Natural killer cell (primary cell): ENCODE results near the gene ADRA1B. TPM values are rescaled to one million over a fixed set of nuclear protein-coding genes. Genes with fewer than 3 reads are reported as not detected.
A peak's percentile ranks its signal among the peaks of the same experiment; 100 is the strongest.

Source experiments
- ATAC-seq, 3 donors: fragments of 150-1000 bp in 2 of 3; fragments of 200-7000 bp in 1 of 3; cut with Tn5 transposase; 1 replicate in 1 of 3; 2 replicates in 2 of 3; pipeline ENCODE4 v1.10.0; 2021; ENCODE audit warnings: mild to moderate bottlenecking in 2 of 3, moderate library complexity in 2 of 3
- DNase-seq, 2 donors: peaks; one replicate each; pipeline versions ENCODE4 v3.0.0 to v3.0.0-alpha.2; 2013 to 2021; ENCODE audit warnings: mixed read lengths in 1 of 2
- H3K27ac ChIP-seq: one replicate; pipeline ENCODE4 v1.5.1; 2013; ENCODE audit warnings: mild to moderate bottlenecking, low read length
- H3K27me3 ChIP-seq: one replicate; pipeline ENCODE4 v1.6.1; 2013; ENCODE audit warnings: low read length; ENCODE audit not compliant: control insufficient read depth, insufficient read depth
- H3K36me3 ChIP-seq: one replicate; pipeline ENCODE4 v1.6.1; 2013; ENCODE audit warnings: low read length; ENCODE audit not compliant: control insufficient read depth, insufficient read depth
- H3K4me1 ChIP-seq: one replicate; pipeline ENCODE4 v1.6.1; 2013; ENCODE audit warnings: low read length; ENCODE audit not compliant: control insufficient read depth, insufficient read depth
- H3K4me3 ChIP-seq: one replicate; pipeline ENCODE4 v1.5.1; 2013; ENCODE audit warnings: low read length
- H3K9me3 ChIP-seq: one replicate; pipeline ENCODE4 v1.6.1; 2013; ENCODE audit warnings: low read length; ENCODE audit not compliant: control insufficient read depth, insufficient read depth
- H3K27ac Mint-ChIP-seq, 2 donors: one replicate each; pipeline ENCODE4 v1.8.0; 2022; ENCODE audit warnings: mild to moderate bottlenecking in 2 of 2, mixed read lengths in 2 of 2, moderate library complexity in 1 of 2
- H3K27me3 Mint-ChIP-seq, 2 donors: one replicate each; pipeline ENCODE4 v1.8.0; 2022; ENCODE audit warnings: low read depth in 2 of 2, mixed read lengths in 2 of 2
- H3K36me3 Mint-ChIP-seq: one replicate; pipeline ENCODE4 v1.8.0; 2022; ENCODE audit warnings: mixed read lengths
- H3K4me1 Mint-ChIP-seq, 2 donors: one replicate each; pipeline ENCODE4 v1.8.0; 2022; ENCODE audit warnings: mixed read lengths in 2 of 2
- H3K4me3 Mint-ChIP-seq: one replicate; pipeline ENCODE4 v1.8.0; 2022; ENCODE audit warnings: mild to moderate bottlenecking, moderate library complexity, mixed read lengths
- H3K9me3 Mint-ChIP-seq, 2 donors: one replicate each; pipeline ENCODE4 v1.8.0; 2022; ENCODE audit warnings: mixed read lengths in 2 of 2
- WGBS: methylation state at CpG from one replicate; pipeline ENCODE4 v1.1.7; 2013; ENCODE audit warnings: missing lambda C conversion rate; ENCODE audit not compliant: insufficient coverage; 5-methylcytosine and 5-hydroxymethylcytosine counted together
- intact Hi-C: fragments of 100-400 bp; cut with micrococcal nuclease; formaldehyde crosslinking; loops from one replicate; pipeline ENCODE4 v1.14.2; 2022
- total RNA-seq, 4 donors: library from RNA; stranded (reverse); fragments of 120-200 nt in 1 of 4; gene quantifications; one replicate each; pipeline versions ENCODE4 v1.2.3 to v1.2.4, GENCODE V29; 2013 to 2022
- TF ChIP-seq, protein P1 (sequence below): fragments of 200-600 bp; IDR thresholded peaks from one replicate; pipeline ENCODE4 v1.8.0; 2022; ENCODE audit warnings: antibody characterized with exemption

Gene ADRA1B
- total RNA-seq, 3 donors from 2014 or later (not counting 1 experiment from before 2014, with no cell fraction given): not detected

DNA sequence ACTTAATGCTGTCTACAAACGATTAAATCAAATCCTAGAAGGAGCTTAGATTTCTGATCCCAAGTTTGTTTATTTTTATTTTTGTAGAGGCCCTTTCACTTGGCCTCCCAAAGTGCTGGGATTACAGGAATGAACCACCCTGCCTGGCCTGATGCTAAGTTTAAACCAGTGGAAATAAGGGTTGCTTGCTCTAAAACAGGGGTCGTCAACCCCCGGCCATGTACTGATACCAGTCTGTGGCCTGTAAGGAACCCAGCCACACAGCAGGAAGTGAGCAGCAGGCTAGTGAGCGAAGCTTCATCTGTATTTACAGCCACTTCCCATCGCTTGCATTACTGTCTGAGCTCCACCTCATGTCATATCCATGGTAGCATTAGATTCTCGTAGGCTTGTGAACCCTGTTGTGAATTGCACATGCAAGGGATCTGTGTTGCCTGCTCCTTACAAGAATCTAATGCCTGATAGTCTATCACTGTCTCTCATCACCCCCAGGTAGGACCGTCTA is 104.0 kb downstream of the ADRA1B start:
- peak in 1 of 2 donors; percentile 9 for DNase-seq
- TF ChIP-seq, protein P1, sequence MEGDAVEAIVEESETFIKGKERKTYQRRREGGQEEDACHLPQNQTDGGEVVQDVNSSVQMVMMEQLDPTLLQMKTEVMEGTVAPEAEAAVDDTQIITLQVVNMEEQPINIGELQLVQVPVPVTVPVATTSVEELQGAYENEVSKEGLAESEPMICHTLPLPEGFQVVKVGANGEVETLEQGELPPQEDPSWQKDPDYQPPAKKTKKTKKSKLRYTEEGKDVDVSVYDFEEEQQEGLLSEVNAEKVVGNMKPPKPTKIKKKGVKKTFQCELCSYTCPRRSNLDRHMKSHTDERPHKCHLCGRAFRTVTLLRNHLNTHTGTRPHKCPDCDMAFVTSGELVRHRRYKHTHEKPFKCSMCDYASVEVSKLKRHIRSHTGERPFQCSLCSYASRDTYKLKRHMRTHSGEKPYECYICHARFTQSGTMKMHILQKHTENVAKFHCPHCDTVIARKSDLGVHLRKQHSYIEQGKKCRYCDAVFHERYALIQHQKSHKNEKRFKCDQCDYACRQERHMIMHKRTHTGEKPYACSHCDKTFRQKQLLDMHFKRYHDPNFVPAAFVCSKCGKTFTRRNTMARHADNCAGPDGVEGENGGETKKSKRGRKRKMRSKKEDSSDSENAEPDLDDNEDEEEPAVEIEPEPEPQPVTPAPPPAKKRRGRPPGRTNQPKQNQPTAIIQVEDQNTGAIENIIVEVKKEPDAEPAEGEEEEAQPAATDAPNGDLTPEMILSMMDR: no peak
- H3K27ac Mint-ChIP-seq: no peak overlapping the region
- no peaks in the 10 kb centered on the region for H3K36me3 Mint-ChIP-seq
- peaks cover 5 to 23% of the 10 kb centered on the region in 2 donors for H3K4me1 Mint-ChIP-seq
- H3K4me3 ChIP-seq: no peak overlapping the region
- no peaks in the 10 kb centered on the region for H3K27me3 ChIP-seq
- H3K27ac ChIP-seq: no peak overlapping the region
- peaks cover 4% of the 10 kb centered on the region for H3K4me1 ChIP-seq
- no peaks in the 10 kb centered on the region for H3K9me3 ChIP-seq
- peaks cover 13% of the 10 kb centered on the region for H3K36me3 ChIP-seq
- no peak for ATAC-seq
- WGBS: 80% methylated on average over 6 of the region's 7 CpGs
- H3K4me3 Mint-ChIP-seq: no peak overlapping the region
- no peaks in the 10 kb centered on the region for H3K27me3 Mint-ChIP-seq
- intact Hi-C loops: no loop called here
- no peaks in the 10 kb centered on the region for H3K9me3 Mint-ChIP-seq

DNA sequence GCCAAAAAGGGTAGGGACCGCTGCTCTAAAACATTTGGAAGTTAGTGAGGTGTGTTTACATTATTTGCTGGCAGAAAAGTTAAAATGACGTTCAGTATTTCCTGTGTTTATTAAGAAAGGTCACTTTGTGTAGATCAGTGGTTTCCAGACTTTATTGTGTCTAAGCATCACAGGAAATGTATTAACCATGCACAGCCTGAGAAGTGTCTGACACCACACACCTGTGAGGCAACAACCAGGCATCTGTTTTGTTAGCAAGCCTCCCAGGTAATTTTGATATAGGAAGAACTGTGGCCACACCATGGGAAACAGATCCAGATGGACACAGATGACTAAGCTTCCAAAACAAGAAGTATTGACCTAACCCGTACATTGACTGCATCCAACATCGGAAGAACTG is 104.7 kb downstream of the ADRA1B start:
- Histone ChIP-seq H3K9me3 (no peaks in the 10 kb centered on the region), H3K27ac (no peak overlapping the region), H3K4me1 (peaks cover 4% of the 10 kb centered on the region), H3K4me3 (no peak overlapping the region), H3K36me3 (peaks cover 12% of the 10 kb centered on the region), H3K27me3 (no peaks in the 10 kb centered on the region)
- TF ChIP-seq, protein P1: no peak
- Mint-ChIP-seq H3K27ac (no peak overlapping the region), H3K9me3 (no peaks in the 10 kb centered on the region), H3K4me1 (peaks cover 11 to 24% of the 10 kb centered on the region in 2 donors), H3K4me3 (no peak overlapping the region), H3K27me3 (no peaks in the 10 kb centered on the region), H3K36me3 (no peaks in the 10 kb centered on the region)
- ATAC-seq (no peak), DNase-seq (peak in 1 of 2 donors; percentile 29)
- 78% methylated on average over 4 of the region's 4 CpGs for WGBS
- intact Hi-C loops: loop anchor here (1.0 kb wide), 1 partner anchor 370 kb away; no protein-coding TSS in a partner anchor

DNA sequence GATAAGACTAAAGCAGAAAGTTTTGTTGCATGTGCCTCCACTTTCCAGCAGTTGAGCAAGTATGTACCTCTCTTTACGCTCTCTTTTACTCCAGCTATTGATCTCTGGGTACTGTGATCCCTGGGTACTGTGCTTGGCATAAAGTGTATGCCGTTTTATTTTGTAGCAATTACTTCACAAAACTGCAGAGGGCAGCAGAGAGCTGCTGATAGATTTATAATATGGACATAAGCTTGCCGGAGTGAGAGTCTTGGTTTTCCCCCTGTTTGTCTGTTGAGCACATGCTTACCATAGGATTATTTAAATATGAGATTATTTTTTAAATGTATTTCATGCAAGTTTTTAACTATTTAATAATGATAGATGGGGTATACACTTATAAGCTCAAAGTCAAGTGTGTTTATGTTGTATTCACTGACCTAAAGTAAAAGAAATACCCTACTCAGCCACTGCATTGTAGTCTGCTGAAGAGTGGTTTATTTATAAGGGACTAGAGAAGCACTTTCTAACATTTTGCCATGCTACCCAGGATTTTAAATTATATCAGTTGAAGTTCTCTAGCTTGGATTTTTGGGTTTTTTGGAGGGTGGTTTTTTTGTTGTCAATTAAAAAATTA is 105.7 kb downstream of the ADRA1B start:
- Mint-ChIP-seq H3K4me1 (peaks cover 20 to 31% of the 10 kb centered on the region in 2 donors), H3K36me3 (no peaks in the 10 kb centered on the region)

More for the DNA sequence above, 105.7 kb downstream of the ADRA1B start:
- H3K9me3 ChIP-seq: no peaks in the 10 kb centered on the region
- peaks cover 4% of the 10 kb centered on the region for H3K4me1 ChIP-seq
- peaks cover 13% of the 10 kb centered on the region for H3K36me3 ChIP-seq
- TF ChIP-seq, protein P1: peak; percentile 93
- H3K27me3 ChIP-seq: no peaks in the 10 kb centered on the region
- Mint-ChIP-seq H3K27ac (peak overlapping the region; percentile 5 to 81), H3K9me3 (no peaks in the 10 kb centered on the region), H3K4me3 (no peak overlapping the region), H3K27me3 (no peaks in the 10 kb centered on the region)
- no peak overlapping the region for H3K4me3 ChIP-seq
- no peak overlapping the region for H3K27ac ChIP-seq
- WGBS: 28% methylated on average over 3 of the region's 3 CpGs
- ATAC-seq (peak; percentile 91 to 98 (median 98)), DNase-seq (peak; percentile 33 to 85)
- intact Hi-C loops: loop anchor here (1.0 to 2.0 kb wide), 3 partner anchors 177 to 369 kb away; no protein-coding TSS in a partner anchor

Other genes with a start within 250 kb of the ADRA1B start
- gene TTC1, start 92.7 kb downstream of the ADRA1B start, total RNA-seq: 10 to 100 TPM; 28.1 to 34.9 (median 33.6) TPM
- 10 to 100 TPM; 24.9 to 37.6 (median 30.2) TPM for gene PWWP2A, start 203.0 kb downstream of the ADRA1B start, total RNA-seq